K562 (cell line): ENCODE results near the gene PGAM2. TPM values are rescaled to one million over a fixed set of nuclear protein-coding genes. Genes with fewer than 3 reads are reported as not detected.
A peak's percentile ranks its signal among the peaks of the same experiment; 100 is the strongest.

Experiments used
- ATAC-seq: fragments of 200-7000 bp; cut with Tn5 transposase; 3 replicates; pipeline ENCODE4 v1.9.1; 2020; ENCODE audit warnings: moderate library complexity
- BruUV-seq: library from RNA; stranded (reverse); fragments of 400-500 nt; replicated peaks from 2 replicates; lab custom pipeline; 2021; lab: Mats Ljungman, UMichigan
- CTCF ChIA-PET: fragments of 300-600 bp; formaldehyde crosslinking; extraction: SDS; loops from one replicate; lab custom pipeline; 2021; ENCODE audit warnings: low intra/inter-chr PET ratio; lab: Yijun Ruan, JAX
- POLR2A ChIA-PET: fragments of 300-600, 350-650 bp; sonication (Branson Sonifier 250); formaldehyde crosslinking; extraction: SDS; loops from one replicate; lab custom pipeline; 2021; ENCODE audit warnings: antibody characterized with exemption, inconsistent platforms; lab: Yijun Ruan, JAX
- DNase-seq, 4 experiments: peaks; one replicate each; pipeline versions ENCODE4 v3.0.0 to v3.0.0-alpha.2; 2011 to 2018; ENCODE audit warnings: low spot score in 3 of 4, mixed read lengths in 3 of 4; ENCODE audit errors: extremely low read depth in 1 of 4
- FAIRE-seq: peaks from 2 replicates; lab custom pipeline; 2011; peaks lifted over from hg19 to GRCh38; lab: Jason Lieb, UNC
- H2AFZ ChIP-seq: 2 replicates; pipeline ENCODE4 v1.6.0; 2011; ENCODE audit warnings: low read depth, low read length, control low read depth, inconsistent platforms
- H3K27ac ChIP-seq: fragments of 200-600 bp; 3 replicates; pipeline ENCODE4 v1.8.0; 2011; ENCODE audit warnings: low read depth, mild to moderate bottlenecking, control low read depth, inconsistent platforms, low read length, moderate library complexity, mixed read lengths; ENCODE audit errors: extremely low read depth
- H3K27me3 ChIP-seq, 2 experiments: fragments of 300-600 bp in 1 of 2; 2 replicates in 1 of 2; 3 replicates in 1 of 2; pipeline versions ENCODE4 v1.6.0 to v1.8.0; 2011; ENCODE audit warnings: inconsistent platforms in 2 of 2, low read length in 2 of 2, mild to moderate bottlenecking in 1 of 2, mixed read lengths in 1 of 2, moderate library complexity in 1 of 2; ENCODE audit not compliant: control insufficient read depth in 2 of 2, insufficient read depth in 2 of 2
- H3K36me3 ChIP-seq: fragments of 300-600 bp; 3 replicates; pipeline ENCODE4 v1.8.0; 2011; ENCODE audit warnings: mild to moderate bottlenecking, low read length, inconsistent platforms; ENCODE audit not compliant: control insufficient read depth, insufficient read depth
- H3K4me1 ChIP-seq, 2 experiments: fragments of 200-600 bp in 1 of 2; replicated peaks in 1 of 2; 2 replicates in 1 of 2; 3 replicates in 1 of 2; pipeline versions ENCODE4 v1.5.1 to v1.8.0; 2011; ENCODE audit warnings: inconsistent platforms in 2 of 2, low read length in 2 of 2, mild to moderate bottlenecking in 1 of 2, mixed read lengths in 1 of 2, moderate library complexity in 1 of 2; ENCODE audit not compliant: control insufficient read depth in 2 of 2, insufficient read depth in 2 of 2
- H3K4me2 ChIP-seq: 2 replicates; pipeline ENCODE4 v1.6.1; 2011; ENCODE audit warnings: low read length, control low read depth, inconsistent platforms, mixed read lengths; ENCODE audit not compliant: insufficient read depth
- H3K4me3 ChIP-seq: fragments of 200-600 bp; sonication (generic), shearing (Covaris generic); 2 replicates; pipeline ENCODE4 v1.5.1; 2016; ENCODE audit warnings: control low read depth, inconsistent platforms
- H3K79me2 ChIP-seq: fragments of 200-600 bp; 3 replicates; pipeline ENCODE4 v1.8.0; 2011; ENCODE audit warnings: low read length, inconsistent platforms; ENCODE audit not compliant: control insufficient read depth, insufficient read depth
- H3K9ac ChIP-seq, 2 experiments: 2 replicates each; pipeline versions ENCODE4 v1.6.0 to v1.6.1; 2011; ENCODE audit warnings: low read depth in 2 of 2, low read length in 2 of 2, control low read depth in 1 of 2, inconsistent platforms in 1 of 2, mild to moderate bottlenecking in 1 of 2, mixed read lengths in 1 of 2; ENCODE audit not compliant: insufficient read depth in 1 of 2
- H3K9me1 ChIP-seq: one replicate; pipeline ENCODE4 v1.6.0; 2011; ENCODE audit warnings: inconsistent platforms, mild to moderate bottlenecking, low read length, moderate library complexity; ENCODE audit not compliant: control insufficient read depth, insufficient read depth
- H3K9me3 ChIP-seq: replicated peaks from 2 replicates; pipeline ENCODE4 v1.5.1; 2011; ENCODE audit warnings: low read depth, low read length, inconsistent platforms; ENCODE audit not compliant: control insufficient read depth, insufficient read depth
- H4K20me1 ChIP-seq: replicated peaks from 2 replicates; pipeline ENCODE4 v1.6.1; 2011; ENCODE audit warnings: low read length, inconsistent platforms, mixed read lengths; ENCODE audit not compliant: control insufficient read depth, insufficient read depth
- CBFA2T3 ChIP-seq: fragments of 450-650 bp; IDR thresholded peaks from 2 replicates; pipeline ENCODE4 v1.6.1; 2017
- CBFB ChIP-seq: sonication (generic); formaldehyde crosslinking; IDR thresholded peaks from 2 replicates; pipeline ENCODE4 v1.4.0; 2020; ENCODE audit warnings: mild to moderate bottlenecking, missing genetic modification reagents
- CC2D1A ChIP-seq: fragments of 450-650 bp; IDR thresholded peaks from 2 replicates; pipeline ENCODE4 v1.6.1; 2017; ENCODE audit warnings: mild to moderate bottlenecking
- FOSL1 ChIP-seq: fragments of 200-800 bp; sonication (Bioruptor generic); conservative IDR thresholded peaks from 2 replicates; pipeline ENCODE4 v1.6.1; 2016; ENCODE audit warnings: missing genetic modification characterization, missing compliant biosample characterization
- HMBOX1 ChIP-seq: sonication (generic); IDR thresholded peaks from 2 replicates; pipeline ENCODE4 v1.6.1; 2016
- HMG20A ChIP-seq: fragments of 450-650 bp; formaldehyde crosslinking; conservative IDR thresholded peaks from 2 replicates; pipeline ENCODE4 v1.4.0; 2020; ENCODE audit warnings: mild to moderate bottlenecking, mixed read lengths
- HMG20B ChIP-seq: fragments of 250-450 bp; sonication (Bioruptor Pico); IDR thresholded peaks from 2 replicates; pipeline ENCODE4 v1.5.0; 2021; ENCODE audit warnings: mild to moderate bottlenecking
- NFIC ChIP-seq: fragments of 450-650 bp; IDR thresholded peaks from 2 replicates; pipeline ENCODE4 v1.6.1; 2017; ENCODE audit warnings: mild to moderate bottlenecking, inconsistent platforms
- POLR2A ChIP-seq: fragments of 450-650 bp; conservative IDR thresholded peaks from 2 replicates; pipeline ENCODE4 v1.6.1; 2016
- RBM22 ChIP-seq: fragments of 200-400 bp; formaldehyde crosslinking; IDR thresholded peaks from 2 replicates; pipeline ENCODE4 v1.6.1; 2018; ENCODE audit warnings: low read length, low read depth; ENCODE audit not compliant: poor library complexity, severe bottlenecking
- RFX1 ChIP-seq: fragments of 450-650 bp; IDR thresholded peaks from 2 replicates; pipeline ENCODE4 v1.6.1; 2016; ENCODE audit warnings: mild to moderate bottlenecking, moderate library complexity
- STAT5B ChIP-seq: fragments of 250-450 bp; sonication (Bioruptor Pico); IDR thresholded peaks from 2 replicates; pipeline ENCODE4 v1.8.0; 2021; ENCODE audit warnings: mild to moderate bottlenecking, inconsistent platforms
- TCFL5 ChIP-seq: fragments of 250-450 bp; sonication (Bioruptor Pico); conservative IDR thresholded peaks from 2 replicates; pipeline ENCODE4 v1.6.1; 2021; ENCODE audit warnings: mild to moderate bottlenecking, moderate library complexity, matching md5 sums
- TGIF2 ChIP-seq: sonication (generic); formaldehyde crosslinking; IDR thresholded peaks from 2 replicates; pipeline ENCODE4 v1.8.1; 2022; ENCODE audit warnings: mild to moderate bottlenecking, missing genetic modification reagents, moderate library complexity
- ZNF165 ChIP-seq: fragments of 250-450 bp; sonication (Bioruptor Pico); IDR thresholded peaks from 2 replicates; pipeline ENCODE4 v1.4.0; 2020; ENCODE audit warnings: borderline replicate concordance
- ZNF589 ChIP-seq: fragments of 200-800 bp; sonication (Bioruptor generic); IDR thresholded peaks from 2 replicates; pipeline ENCODE4 v1.6.1; 2016; ENCODE audit warnings: low read depth, missing genetic modification characterization, missing compliant biosample characterization
- ZNF764 ChIP-seq: fragments of 250-450 bp; sonication (Bioruptor Pico); IDR thresholded peaks from 2 replicates; pipeline ENCODE4 v1.4.0; 2020; ENCODE audit warnings: low read depth, mild to moderate bottlenecking, moderate library complexity
- WGBS: fragments of 100-300 bp; shearing (Covaris generic); methylation state at CpG from one replicate; pipeline ENCODE4 v1.1.6; 2016; ENCODE audit warnings: low coverage, mixed read lengths; ENCODE audit not compliant: insufficient coverage; ENCODE audit errors: missing lambda C conversion rate; 5-methylcytosine and 5-hydroxymethylcytosine counted together
- in situ Hi-C: fragments of 300-500 bp; cut with MboI; formaldehyde crosslinking; loops from 4 replicates; pipeline ENCODE4 v1.15.0; 2018; ENCODE audit warnings: inconsistent platforms, mixed read lengths
- intact Hi-C: fragments of 100-400 bp; cut with micrococcal nuclease; formaldehyde crosslinking; loops from 2 replicates; pipeline ENCODE4 v1.14.2; 2022
- polyA plus RNA-seq, 8 experiments: library from polyadenylated mRNA; depleted of rRNA in 4 of 8; stranded (reverse) in 5 of 8; unstranded in 3 of 8; fragments of >200 nt; fragmentation: Nextera tagmentation in 2 of 8; fragmentation: Illumina TruSeq in 1 of 8; extraction: Ambion mirVana in 2 of 8; extraction: Trizol in 1 of 8; gene quantifications; 2 replicates each; pipeline versions ENCODE4 v1.2.1 to v1.2.3, GENCODE V29; 2011 to 2014; ENCODE audit warnings: inconsistent platforms in 1 of 8, missing spikeins in 1 of 8
- total RNA-seq, 7 experiments: library from RNA; depleted of rRNA in 6 of 7; stranded (reverse); fragments of >200 nt in 6 of 7; fragmentation: Illumina TruSeq in 2 of 7; extraction: Trizol in 2 of 7; gene quantifications; 2 replicates each; pipeline versions ENCODE4 v1.2.1 to v1.2.3, GENCODE V29; 2011 to 2021; ENCODE audit warnings: low replicate concordance in 1 of 7
- TF ChIP-seq, protein P1 (sequence below): fragments of 450-650 bp; formaldehyde crosslinking; IDR thresholded peaks from 2 replicates; pipeline ENCODE4 v1.4.0; 2022; ENCODE audit warnings: missing genetic modification characterization
- TF ChIP-seq, protein P2 (sequence below), 3 experiments: IDR thresholded peaks in 2 of 3; conservative IDR thresholded peaks in 1 of 3; 2 replicates each; pipeline ENCODE4 v1.5.1; 2011 to 2012; ENCODE audit warnings: low read length in 3 of 3, mild to moderate bottlenecking in 3 of 3, control low read depth in 2 of 3, improper control_type of control experiment in 1 of 3, inconsistent platforms in 1 of 3, low read depth in 1 of 3, mixed read lengths in 1 of 3, moderate library complexity in 1 of 3; ENCODE audit not compliant: insufficient read depth in 2 of 3
- TF ChIP-seq, protein P3 (sequence below): fragments of 250-450 bp; sonication (Bioruptor Pico); IDR thresholded peaks from 2 replicates; pipeline ENCODE4 v1.5.0; 2021

PGAM2 gene
- total and polyA plus RNA-seq, 9 of the 15 experiments (the other 6 are each of a cell fraction or from before 2014, with no cell fraction given), result not detected

DNA sequence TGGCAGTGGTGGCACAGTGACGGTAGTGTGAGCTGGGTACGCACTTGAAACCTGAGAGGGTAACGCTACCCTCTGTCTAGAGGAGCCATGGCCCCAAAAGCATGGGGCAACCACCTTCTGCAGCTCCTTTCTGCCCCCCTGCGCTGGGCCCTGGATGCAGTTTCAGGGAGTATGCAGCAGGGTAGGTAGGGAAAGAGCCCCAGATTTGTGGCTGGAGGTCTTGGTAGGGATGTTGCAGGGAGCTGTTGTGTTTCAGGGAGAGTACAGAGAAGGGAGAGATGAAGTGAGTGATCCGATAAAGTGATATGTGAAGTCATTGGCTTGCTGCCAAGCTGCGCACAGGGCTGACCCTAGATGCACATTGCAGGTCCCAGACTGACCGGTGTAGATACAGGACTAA, 2.7 kb upstream of the PGAM2 start:
- Histone ChIP-seq H3K27ac (no peak overlapping the region), H3K9me3 (no peaks in the 10 kb centered on the region), H3K9ac (peak overlapping the region in 1 of 2 experiments; percentile 62; a peak in 1 of 4 replicates), H3K4me3 (no peak overlapping the region), H2AFZ (no peak overlapping the region), H3K4me1 (peaks cover 6 to 32% of the 10 kb centered on the region in 2 experiments; a peak in 3 of 5 replicates), H3K36me3 (no peaks in the 10 kb centered on the region), H3K79me2 (no peaks in the 10 kb centered on the region), H3K9me1 (peaks cover 4% of the 10 kb centered on the region), H4K20me1 (peaks cover 10% of the 10 kb centered on the region; the same call in 1 of the 2 replicates), H3K4me2 (no peak overlapping the region), H3K27me3 (peaks cover 0 to 14% of the 10 kb centered on the region in 2 experiments; a peak in 2 of 5 replicates)
- BruUV-seq, result no TSS peak
- 16% methylated on average over 7 of the region's 7 CpGs for WGBS
- in situ Hi-C loops (no loop called here), intact Hi-C loops (loop anchor here (5.0 kb wide), 1 partner anchor 46 kb away; no protein-coding TSS in a partner anchor)
- ChIA-PET CTCF (no interaction called here), POLR2A (interaction anchor here (0.6 to 2.5 kb wide), 9 partner anchors 8 to 147 kb away, joined by 3 to 6 read pairs (median 3); partner anchors contain the start of gene YKT6)
- ATAC-seq, result peak; percentile 10; the same call in 2 of the 3 replicates
- peak; percentile 46 for FAIRE-seq
- DNase-seq, result peak in 1 of 4 experiments; percentile 52
- no peak for TF ChIP-seq ZNF165 (CRISPR knock-in tag)
- no peak for TF ChIP-seq HMG20B (CRISPR knock-in tag)
- TF ChIP-seq, protein P1, sequence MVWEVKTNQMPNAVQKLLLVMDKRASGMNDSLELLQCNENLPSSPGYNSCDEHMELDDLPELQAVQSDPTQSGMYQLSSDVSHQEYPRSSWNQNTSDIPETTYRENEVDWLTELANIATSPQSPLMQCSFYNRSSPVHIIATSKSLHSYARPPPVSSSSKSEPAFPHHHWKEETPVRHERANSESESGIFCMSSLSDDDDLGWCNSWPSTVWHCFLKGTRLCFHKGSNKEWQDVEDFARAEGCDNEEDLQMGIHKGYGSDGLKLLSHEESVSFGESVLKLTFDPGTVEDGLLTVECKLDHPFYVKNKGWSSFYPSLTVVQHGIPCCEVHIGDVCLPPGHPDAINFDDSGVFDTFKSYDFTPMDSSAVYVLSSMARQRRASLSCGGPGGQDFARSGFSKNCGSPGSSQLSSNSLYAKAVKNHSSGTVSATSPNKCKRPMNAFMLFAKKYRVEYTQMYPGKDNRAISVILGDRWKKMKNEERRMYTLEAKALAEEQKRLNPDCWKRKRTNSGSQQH (CRISPR knock-in tag), result no peak
- no peak for TF ChIP-seq FOSL1 (tag)
- TF ChIP-seq TGIF2, result no peak
- no peak for TF ChIP-seq HMG20A (CRISPR knock-in tag)
- no peak for TF ChIP-seq RFX1
- TF ChIP-seq POLR2A, result 0 out of 2 replicates have a peak, but pooled peaks have one; percentile 20
- 0 out of 2 replicates have a peak, but pooled peaks have one; percentile 22 for TF ChIP-seq HMBOX1
- TF ChIP-seq CC2D1A, result no peak
- no peak for TF ChIP-seq STAT5B (CRISPR knock-in tag)
- TF ChIP-seq ZNF589 (CRISPR knock-in tag), result no peak
- TF ChIP-seq CBFB (CRISPR knock-in tag), result no peak
- TF ChIP-seq ZNF764 (CRISPR knock-in tag), result no peak
- TF ChIP-seq, protein P2, sequence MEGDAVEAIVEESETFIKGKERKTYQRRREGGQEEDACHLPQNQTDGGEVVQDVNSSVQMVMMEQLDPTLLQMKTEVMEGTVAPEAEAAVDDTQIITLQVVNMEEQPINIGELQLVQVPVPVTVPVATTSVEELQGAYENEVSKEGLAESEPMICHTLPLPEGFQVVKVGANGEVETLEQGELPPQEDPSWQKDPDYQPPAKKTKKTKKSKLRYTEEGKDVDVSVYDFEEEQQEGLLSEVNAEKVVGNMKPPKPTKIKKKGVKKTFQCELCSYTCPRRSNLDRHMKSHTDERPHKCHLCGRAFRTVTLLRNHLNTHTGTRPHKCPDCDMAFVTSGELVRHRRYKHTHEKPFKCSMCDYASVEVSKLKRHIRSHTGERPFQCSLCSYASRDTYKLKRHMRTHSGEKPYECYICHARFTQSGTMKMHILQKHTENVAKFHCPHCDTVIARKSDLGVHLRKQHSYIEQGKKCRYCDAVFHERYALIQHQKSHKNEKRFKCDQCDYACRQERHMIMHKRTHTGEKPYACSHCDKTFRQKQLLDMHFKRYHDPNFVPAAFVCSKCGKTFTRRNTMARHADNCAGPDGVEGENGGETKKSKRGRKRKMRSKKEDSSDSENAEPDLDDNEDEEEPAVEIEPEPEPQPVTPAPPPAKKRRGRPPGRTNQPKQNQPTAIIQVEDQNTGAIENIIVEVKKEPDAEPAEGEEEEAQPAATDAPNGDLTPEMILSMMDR (IDR thresholded peaks at IDR 0.05 in 2 of 3, conservative IDR thresholded peaks at IDR 0.05 in 1 of 3; ENCODE audit: insufficient read depth in 2 of 3, low read depth in 1 of 3, low read length in 3 of 3), result peak; percentile 7 to 26 (median 18); a peak in 1 of 6 replicates
- no peak for TF ChIP-seq RBM22
- TF ChIP-seq NFIC, result peak; percentile 96
- TF ChIP-seq CBFA2T3, result no peak
- no peak for TF ChIP-seq TCFL5 (CRISPR knock-in tag)
- TF ChIP-seq, protein P3, sequence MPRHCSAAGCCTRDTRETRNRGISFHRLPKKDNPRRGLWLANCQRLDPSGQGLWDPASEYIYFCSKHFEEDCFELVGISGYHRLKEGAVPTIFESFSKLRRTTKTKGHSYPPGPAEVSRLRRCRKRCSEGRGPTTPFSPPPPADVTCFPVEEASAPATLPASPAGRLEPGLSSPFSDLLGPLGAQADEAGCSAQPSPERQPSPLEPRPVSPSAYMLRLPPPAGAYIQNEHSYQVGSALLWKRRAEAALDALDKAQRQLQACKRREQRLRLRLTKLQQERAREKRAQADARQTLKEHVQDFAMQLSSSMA (CRISPR knock-in tag), result no peak
